IPS-20b (cell line): ENCODE measurements around the gene MAP3K6.
"Not testable (repeated sequence)": the region's sequence is repeated elsewhere in the genome, so short reads cannot be mapped to it uniquely, and the experiment has no call there.

Experiments
- H3K27ac ChIP-seq: one replicate; pipeline ENCODE4 v1.5.1; 2013; ENCODE audit warnings: low read length
- H3K27me3 ChIP-seq: 2 replicates; pipeline ENCODE4 v1.6.1; 2013; ENCODE audit warnings: mild to moderate bottlenecking, low read length, inconsistent platforms; ENCODE audit not compliant: insufficient read depth
- H3K36me3 ChIP-seq: 2 replicates; pipeline ENCODE4 v1.6.1; 2013; ENCODE audit warnings: low read depth, mild to moderate bottlenecking, inconsistent platforms, low read length, moderate library complexity; ENCODE audit not compliant: insufficient read depth
- H3K4me1 ChIP-seq: 2 replicates; pipeline ENCODE4 v1.6.1; 2013; ENCODE audit warnings: mild to moderate bottlenecking, control low read depth, inconsistent platforms, low read length, moderate library complexity; ENCODE audit not compliant: insufficient read depth
- H3K4me3 ChIP-seq: 2 replicates; pipeline ENCODE4 v1.5.1; 2013; ENCODE audit warnings: mild to moderate bottlenecking, low read length, inconsistent platforms
- H3K9ac ChIP-seq: 2 replicates; pipeline ENCODE4 v1.6.1; 2013; ENCODE audit warnings: low read depth, mild to moderate bottlenecking, inconsistent platforms, low read length, moderate library complexity
- H3K9me3 ChIP-seq: 2 replicates; pipeline ENCODE4 v1.6.1; 2013; ENCODE audit warnings: mild to moderate bottlenecking, low read depth, low read length, inconsistent platforms; ENCODE audit not compliant: insufficient read depth

MAP3K6 gene

DNA sequence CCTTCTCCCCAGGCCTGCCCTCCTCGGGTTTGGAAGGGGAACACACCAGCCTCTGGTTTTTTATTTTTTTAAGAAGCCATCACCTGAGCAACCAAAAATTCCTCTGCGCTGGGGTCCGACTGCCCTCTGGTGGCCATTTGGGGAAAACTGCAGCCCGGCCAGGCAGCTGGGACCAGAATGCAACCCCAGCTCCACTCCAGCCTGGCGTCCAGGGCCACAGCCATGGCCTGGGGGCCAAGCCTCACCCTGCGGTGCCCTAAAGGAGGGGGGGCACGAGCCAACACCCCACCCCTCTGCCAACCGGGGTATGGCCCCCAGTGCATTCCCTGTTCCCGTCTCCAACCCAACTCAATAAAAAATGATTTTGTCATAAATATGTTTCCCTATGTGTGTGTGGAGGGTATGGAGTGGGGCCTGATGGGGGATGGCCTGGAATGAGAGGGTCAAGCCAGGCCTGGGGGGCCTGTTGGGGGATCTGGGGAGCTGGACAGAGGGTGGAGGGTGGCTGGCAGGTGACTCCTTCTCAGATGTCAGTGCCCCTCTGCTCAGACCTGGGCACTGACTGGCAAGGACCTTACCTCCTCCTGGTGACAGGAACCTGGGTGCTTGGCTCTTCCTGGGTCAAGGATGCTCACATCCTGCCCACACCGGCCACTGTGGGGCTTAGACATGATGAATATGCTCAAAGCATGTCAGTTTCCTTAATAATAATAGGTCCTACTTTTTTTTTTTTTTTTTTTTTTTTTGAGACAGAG lies 28.9 kb upstream of the MAP3K6 start:
- peaks cover 11% of the 10 kb centered on the region; the same call in 1 of the 2 replicates for H3K4me1 ChIP-seq
- H3K27me3 ChIP-seq, result no peaks in the 10 kb centered on the region
- H3K9me3 ChIP-seq, result no peaks in the 10 kb centered on the region
- no peak overlapping the region for H3K27ac ChIP-seq
- no peak overlapping the region for H3K9ac ChIP-seq
- no peaks in the 10 kb centered on the region for H3K36me3 ChIP-seq
- no peak overlapping the region for H3K4me3 ChIP-seq

- H3K9me3 ChIP-seq, result no peaks in the 10 kb centered on the region
- no peak overlapping the region for H3K9ac ChIP-seq
- no peaks in the 10 kb centered on the region for H3K27me3 ChIP-seq
- no peak overlapping the region for H3K27ac ChIP-seq
- H3K4me3 ChIP-seq, result no peak overlapping the region
- H3K4me1 ChIP-seq, result peaks cover 11% of the 10 kb centered on the region; the same call in 1 of the 2 replicates
- H3K36me3 ChIP-seq, result no peaks in the 10 kb centered on the region
Measured at GRCh38 chr1:27394925-27395324, 28.2 kb upstream of the MAP3K6 start.

GRCh38 chr1:27394282-27394658 lies 27.5 kb upstream of the MAP3K6 start:
- no peak overlapping the region for H3K9ac ChIP-seq

GRCh38 chr1:27393641-27394281 lies 27.0 kb upstream of the MAP3K6 start:
- Histone ChIP-seq H3K27me3 (no peaks in the 10 kb centered on the region), H3K27ac (no peak overlapping the region), H3K4me3 (peak overlapping the region; percentile 91; the same call in 1 of the 2 replicates), H3K36me3 (no peaks in the 10 kb centered on the region), H3K9ac (peak overlapping the region; percentile 89; the same call in 1 of the 2 replicates), H3K9me3 (no peaks in the 10 kb centered on the region), H3K4me1 (peaks cover 7% of the 10 kb centered on the region; the same call in 1 of the 2 replicates)

More at GRCh38 chr1:27394282-27394658, 27.5 kb upstream of the MAP3K6 start:
- Histone ChIP-seq H3K4me1 (peaks cover 11% of the 10 kb centered on the region; the same call in 1 of the 2 replicates), H3K27ac (no peak overlapping the region), H3K9me3 (no peaks in the 10 kb centered on the region), H3K36me3 (no peaks in the 10 kb centered on the region), H3K27me3 (no peaks in the 10 kb centered on the region), H3K4me3 (no peak overlapping the region)

- Histone ChIP-seq H3K9me3 (no peaks in the 10 kb centered on the region), H3K36me3 (no peaks in the 10 kb centered on the region), H3K4me1 (peaks cover 5% of the 10 kb centered on the region; the same call in 1 of the 2 replicates), H3K27ac (no peak overlapping the region), H3K4me3 (peak overlapping the region; percentile 91), H3K27me3 (no peaks in the 10 kb centered on the region), H3K9ac (peak overlapping the region; percentile 89; the same call in 1 of the 2 replicates)
Measured at GRCh38 chr1:27392778-27393635, 26.2 kb upstream of the MAP3K6 start.

DNA sequence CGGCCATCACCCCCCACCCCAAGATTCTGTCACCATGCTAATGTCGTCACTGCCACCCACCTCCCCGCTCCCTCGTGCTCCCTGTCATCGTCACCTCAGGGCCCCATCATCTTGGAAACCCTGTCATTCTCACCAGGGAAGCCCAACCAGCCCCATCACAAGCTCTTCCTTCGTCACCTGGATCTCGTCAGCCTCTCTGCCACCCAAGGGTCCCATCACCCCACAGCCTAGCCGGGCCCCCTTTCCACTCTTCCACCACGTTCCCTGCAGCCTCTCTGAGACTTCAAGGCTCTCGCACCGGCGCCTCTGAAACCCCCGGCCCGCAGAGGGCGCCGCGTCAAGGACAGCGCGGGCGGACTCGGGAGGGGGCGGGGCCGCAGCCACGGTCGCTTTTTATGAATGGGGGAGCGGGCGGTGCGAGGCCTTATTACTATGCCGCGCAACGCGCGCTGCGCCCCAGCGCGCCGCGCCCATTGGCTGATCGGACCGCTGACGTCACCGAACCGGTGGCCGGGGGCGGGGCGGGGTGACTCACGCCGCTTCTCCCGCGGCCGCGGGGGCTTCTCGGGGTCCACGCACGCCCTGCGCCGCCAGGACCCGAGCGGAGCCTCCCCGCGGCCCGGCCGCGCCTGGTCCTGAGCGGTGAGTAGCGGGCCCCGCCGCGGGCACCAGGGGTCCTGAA lies 25.5 kb upstream of the MAP3K6 start, which contains the start of gene GPR3:
Gene GPR3 (plus strand): TSS at position 527 of the 682 bp plus-strand sequence. CDS start 1,177 bp downstream, outside the sequence.
- H3K27ac ChIP-seq, result no peak within 1 kb of the TSS
- H3K9me3 ChIP-seq, result no peaks in the 10 kb centered on the region
- peak within 1 kb of the TSS; percentile 89; the same call in 1 of the 2 replicates for H3K9ac ChIP-seq
- peak within 1 kb of the TSS; percentile 91 for H3K4me3 ChIP-seq
- no peaks in the 10 kb centered on the region for H3K36me3 ChIP-seq
- H3K4me1 ChIP-seq, result peaks cover 2% of the 10 kb centered on the region; the same call in 1 of the 2 replicates
- no peaks in the 10 kb centered on the region for H3K27me3 ChIP-seq

DNA sequence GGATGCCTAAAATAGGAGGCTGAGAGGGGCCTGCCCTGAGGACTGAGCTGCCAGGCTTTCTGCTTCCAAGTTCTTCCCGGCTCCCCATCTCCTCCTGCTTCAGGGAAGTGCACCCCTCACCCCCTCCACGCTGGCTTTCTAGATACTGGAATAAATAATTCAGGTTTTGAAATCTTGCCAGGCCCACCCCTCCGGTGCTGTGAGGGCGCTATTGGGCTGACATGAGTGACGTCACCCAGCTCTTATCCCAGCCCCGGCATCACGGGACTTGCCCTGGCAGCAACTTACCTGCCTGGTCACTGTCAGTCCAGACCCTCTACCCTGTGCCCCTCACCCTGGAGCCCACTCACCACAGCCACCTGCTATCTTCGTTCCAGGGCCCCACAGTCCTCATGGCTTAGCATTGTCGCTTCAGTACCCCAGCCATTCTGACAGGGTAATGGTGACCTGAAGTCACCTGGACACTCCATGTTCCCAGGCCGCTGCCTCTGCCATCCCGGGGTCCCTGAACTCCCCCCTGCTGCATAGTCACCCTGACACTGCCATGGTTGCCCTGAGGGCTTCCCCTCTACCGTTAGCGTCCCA lies 24.8 kb upstream of the MAP3K6 start:
- Histone ChIP-seq H3K27ac (no peak overlapping the region), H3K36me3 (no peaks in the 10 kb centered on the region), H3K27me3 (no peaks in the 10 kb centered on the region), H3K9ac (no peak overlapping the region; the same call in 1 of the 2 replicates), H3K4me3 (peak overlapping the region; percentile 57; the same call in 1 of the 2 replicates), H3K9me3 (no peaks in the 10 kb centered on the region), H3K4me1 (peaks cover 2% of the 10 kb centered on the region; the same call in 1 of the 2 replicates)

DNA sequence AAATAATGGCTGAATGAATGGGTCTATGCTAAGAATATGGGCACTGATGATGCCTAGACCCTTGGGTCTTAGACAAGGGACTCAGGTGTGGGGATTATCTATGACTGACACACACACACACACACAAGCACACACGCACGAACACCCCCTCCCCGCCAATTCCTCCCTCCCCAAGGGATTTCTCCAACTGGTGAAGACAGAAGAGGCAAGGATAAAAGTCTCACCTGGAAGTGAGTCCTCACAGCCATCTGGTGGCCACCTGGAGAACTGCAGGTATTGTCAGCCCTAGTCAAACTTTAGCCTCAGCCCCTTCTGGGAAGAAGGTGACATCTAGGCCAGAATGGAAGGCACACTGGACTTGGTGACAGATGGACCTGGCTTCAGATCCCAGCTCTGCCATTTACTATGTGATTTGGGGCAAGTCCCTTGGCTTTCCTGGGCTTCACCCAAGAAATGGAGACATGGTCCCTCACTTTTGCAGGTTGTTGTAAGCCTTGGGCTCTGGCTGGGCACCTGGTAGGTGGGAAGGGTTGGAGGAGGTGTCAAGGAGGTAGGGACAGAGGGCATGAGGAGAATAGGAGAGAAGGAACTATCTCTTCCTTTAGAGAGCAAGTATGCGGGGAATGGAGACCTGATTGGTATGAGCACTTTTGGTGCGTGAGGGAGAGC lies 21.7 kb upstream of the MAP3K6 start:
- Histone ChIP-seq H3K36me3 (no peaks in the 10 kb centered on the region), H3K9me3 (no peaks in the 10 kb centered on the region), H3K27me3 (no peaks in the 10 kb centered on the region), H3K27ac (no peak overlapping the region), H3K4me1 (peaks cover 2% of the 10 kb centered on the region; the same call in 1 of the 2 replicates), H3K4me3 (no peak overlapping the region), H3K9ac (no peak overlapping the region)

DNA sequence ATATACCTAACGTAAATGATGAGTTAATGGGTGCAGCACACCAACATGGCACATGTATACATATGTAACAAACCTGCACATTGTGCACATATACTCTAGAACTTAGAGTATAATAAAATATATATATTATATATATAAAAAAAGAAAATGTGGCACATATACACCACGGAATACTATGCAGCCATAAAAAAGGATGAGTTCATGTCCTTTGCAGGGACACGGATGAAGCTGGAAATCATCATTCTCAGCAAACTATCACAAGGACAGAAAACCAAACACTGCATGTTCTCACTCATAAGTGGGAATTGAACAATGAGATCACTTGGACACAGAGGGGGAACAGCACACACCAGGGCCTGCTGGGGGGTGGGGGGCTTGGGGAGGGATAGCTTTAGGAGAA lies 18.0 kb upstream of the MAP3K6 start:
- not testable (repeated sequence) for H3K9ac ChIP-seq, H3K36me3 ChIP-seq, H3K9me3 ChIP-seq, H3K27ac ChIP-seq, H3K4me1 ChIP-seq, H3K4me3 ChIP-seq
- peaks cover 20% of the 10 kb centered on the region for H3K27me3 ChIP-seq

DNA sequence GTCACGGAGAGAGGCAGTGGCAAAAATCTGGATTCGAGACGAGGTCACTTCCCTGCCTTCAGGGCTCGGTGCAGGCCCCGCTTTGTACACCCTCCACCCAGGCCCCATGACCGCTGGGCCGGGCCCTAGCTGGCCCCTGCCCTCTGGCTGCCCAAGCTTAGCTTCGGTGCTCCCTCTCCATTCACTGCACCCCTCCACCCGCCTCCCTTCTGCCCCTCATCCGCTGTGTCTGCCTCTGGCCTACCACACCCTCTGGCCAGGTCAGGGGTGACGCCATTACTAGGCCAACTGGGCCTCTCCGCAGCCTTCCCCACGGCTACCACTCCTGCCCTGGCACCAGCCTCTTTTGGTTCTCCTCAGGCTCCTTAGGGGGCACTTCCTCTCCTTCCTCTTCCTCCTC lies 16.9 kb upstream of the MAP3K6 start:
- Histone ChIP-seq H3K27me3 (peaks cover 20% of the 10 kb centered on the region), H3K9ac (no peak overlapping the region), H3K36me3 (no peaks in the 10 kb centered on the region), H3K27ac (no peak overlapping the region), H3K9me3 (no peaks in the 10 kb centered on the region), H3K4me3 (no peak overlapping the region), H3K4me1 (no peaks in the 10 kb centered on the region)
